Hepatocyte (in vitro differentiated cells): ENCODE data around the gene GRK3.

Experiments used
- EZH2 ChIP-seq: fragments of 200-600 bp; sonication (generic); IDR thresholded peaks from 2 replicates; pipeline ENCODE4 v1.6.1; 2016; ENCODE audit warnings: antibody characterized with exemption, mild to moderate bottlenecking, borderline replicate concordance
- EZH2phosphoT487 ChIP-seq: fragments of 200-600 bp; sonication (generic); IDR thresholded peaks from one replicate; pipeline ENCODE4 v1.6.1; 2018; ENCODE audit warnings: antibody characterized with exemption, mild to moderate bottlenecking, low read depth, moderate library complexity; ENCODE audit not compliant: unreplicated experiment, severe bottlenecking
- TF ChIP-seq, protein P1 (sequence below): fragments of 200-600 bp; sonication (generic); IDR thresholded peaks from 2 replicates; pipeline ENCODE4 v1.5.1; 2016; ENCODE audit warnings: antibody characterized with exemption, mild to moderate bottlenecking; ENCODE audit not compliant: poor library complexity

DNA sequence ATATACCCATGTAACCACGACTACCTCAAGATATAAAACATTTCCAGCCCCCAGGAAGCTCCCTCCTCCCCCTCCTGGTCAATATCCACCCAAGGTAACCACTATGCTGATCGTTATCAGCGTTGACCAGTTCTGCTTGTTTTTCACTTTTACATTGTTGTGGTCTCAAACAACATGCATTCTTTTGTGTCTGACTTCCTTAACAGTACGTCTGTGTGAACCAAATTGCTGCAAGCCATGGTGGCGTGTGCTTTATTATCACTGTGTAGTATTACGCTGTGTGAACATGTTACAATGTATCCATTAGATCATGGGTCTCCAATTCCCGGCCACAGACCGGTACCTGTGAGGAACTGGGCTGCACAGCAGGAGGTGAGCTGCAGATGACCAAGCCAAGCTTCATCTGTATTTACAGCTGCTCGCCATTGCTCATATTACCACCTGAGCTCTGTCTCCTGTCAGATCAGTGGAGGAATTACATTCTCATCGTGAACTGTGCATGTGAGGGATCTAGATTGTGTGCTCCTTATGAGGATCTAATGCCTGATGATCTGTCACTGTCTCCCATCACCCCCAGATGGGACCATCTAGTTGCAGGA is 15.5 kb upstream of the GRK3 start:
- TF ChIP-seq EZH2phosphoT487: no peak
- TF ChIP-seq, protein P1, sequence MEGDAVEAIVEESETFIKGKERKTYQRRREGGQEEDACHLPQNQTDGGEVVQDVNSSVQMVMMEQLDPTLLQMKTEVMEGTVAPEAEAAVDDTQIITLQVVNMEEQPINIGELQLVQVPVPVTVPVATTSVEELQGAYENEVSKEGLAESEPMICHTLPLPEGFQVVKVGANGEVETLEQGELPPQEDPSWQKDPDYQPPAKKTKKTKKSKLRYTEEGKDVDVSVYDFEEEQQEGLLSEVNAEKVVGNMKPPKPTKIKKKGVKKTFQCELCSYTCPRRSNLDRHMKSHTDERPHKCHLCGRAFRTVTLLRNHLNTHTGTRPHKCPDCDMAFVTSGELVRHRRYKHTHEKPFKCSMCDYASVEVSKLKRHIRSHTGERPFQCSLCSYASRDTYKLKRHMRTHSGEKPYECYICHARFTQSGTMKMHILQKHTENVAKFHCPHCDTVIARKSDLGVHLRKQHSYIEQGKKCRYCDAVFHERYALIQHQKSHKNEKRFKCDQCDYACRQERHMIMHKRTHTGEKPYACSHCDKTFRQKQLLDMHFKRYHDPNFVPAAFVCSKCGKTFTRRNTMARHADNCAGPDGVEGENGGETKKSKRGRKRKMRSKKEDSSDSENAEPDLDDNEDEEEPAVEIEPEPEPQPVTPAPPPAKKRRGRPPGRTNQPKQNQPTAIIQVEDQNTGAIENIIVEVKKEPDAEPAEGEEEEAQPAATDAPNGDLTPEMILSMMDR: no peak
- no peak for TF ChIP-seq EZH2
